Gastroesophageal sphincter (tissue), 4 donors: ENCODE data around the gene SPDYE3. TPM values are rescaled to one million over a fixed set of nuclear protein-coding genes. Genes with fewer than 3 reads are reported as not detected.

Experiments
- ATAC-seq: fragments of 150-250 bp; one replicate; pipeline ENCODE4 v1.9.1; 2016; ENCODE audit warnings: mild to moderate bottlenecking, moderate library complexity
- H3K27ac ChIP-seq, 4 donors: fragments of 200-600 bp; sonication (generic) in 3 of 4; 1 replicate in 3 of 4; 2 replicates in 1 of 4; pipeline ENCODE4 v1.5.1; 2016 to 2019
- H3K27me3 ChIP-seq: fragments of 200-600 bp; sonication (generic); one replicate; pipeline ENCODE4 v1.5.1; 2019
- H3K36me3 ChIP-seq, 2 donors: fragments of 200-600 bp; sonication (generic); one replicate each; pipeline ENCODE4 v1.5.1; 2019; ENCODE audit warnings: control low read depth in 1 of 2
- H3K4me1 ChIP-seq, 3 donors: fragments of 200-600 bp; sonication (generic); 1 replicate in 2 of 3; 2 replicates in 1 of 3; pipeline ENCODE4 v1.5.1; 2016 to 2019; ENCODE audit warnings: control low read depth in 2 of 3
- H3K4me3 ChIP-seq, 2 donors: fragments of 200-600 bp; sonication (generic); one replicate each; pipeline ENCODE4 v1.5.1; 2019; ENCODE audit warnings: mild to moderate bottlenecking in 1 of 2, moderate library complexity in 1 of 2
- H3K9me3 ChIP-seq, 3 donors: fragments of 200-600 bp; sonication (generic); one replicate each; pipeline ENCODE4 v1.5.1; 2017 to 2019; ENCODE audit warnings: control low read depth in 2 of 3
- CTCF ChIP-seq, 4 experiments: fragments of 200-600 bp in 2 of 4; fragments of 450-650 bp in 2 of 4; sonication (generic) in 1 of 4; IDR thresholded peaks; one replicate each; pipeline ENCODE4 v1.5.1; 2017 to 2019; ENCODE audit warnings: antibody characterized with exemption in 4 of 4, mild to moderate bottlenecking in 2 of 4, moderate library complexity in 2 of 4
- EP300 ChIP-seq: sonication (generic); formaldehyde crosslinking; IDR thresholded peaks from one replicate; pipeline ENCODE4 v1.6.1; 2017; ENCODE audit warnings: antibody characterized with exemption, mild to moderate bottlenecking
- POLR2A ChIP-seq, 2 donors: fragments of 450-650 bp; IDR thresholded peaks; one replicate each; pipeline ENCODE4 v1.6.1; 2017; ENCODE audit warnings: antibody characterized with exemption in 2 of 2, mild to moderate bottlenecking in 2 of 2, moderate library complexity in 1 of 2
- POLR2AphosphoS5 ChIP-seq: sonication (generic); formaldehyde crosslinking; IDR thresholded peaks from one replicate; pipeline ENCODE4 v1.6.1; 2017; ENCODE audit warnings: antibody characterized with exemption
- WGBS, 2 donors: methylation state at CpG; one replicate each; pipeline ENCODE4 v1.1.5; 2018; ENCODE audit warnings: low coverage in 1 of 2; 5-methylcytosine and 5-hydroxymethylcytosine counted together
- total RNA-seq, 4 donors: library from RNA; depleted of rRNA; stranded (reverse); fragments of >200 nt; gene quantifications; one replicate each; pipeline ENCODE4 v1.1.0, GENCODE V29; 2016

SPDYE3 gene
- total RNA-seq, 4 donors from 2014 or later, result not detected

GRCh38 chr7:100367676-100368613, 60.4 kb downstream of the SPDYE3 start:
- ATAC-seq, result no peak
- H3K36me3 ChIP-seq, result peaks cover 0 to 50% of the 10 kb centered on the region in 2 donors
- no peaks in the 10 kb centered on the region for H3K27me3 ChIP-seq

GRCh38 chr7:100369105-100369504, 61.6 kb downstream of the SPDYE3 start:
- H3K4me3 ChIP-seq, result no peak overlapping the region
- H3K27ac ChIP-seq, result peak overlapping the region in 3 of 4 donors; percentile 41 to 56 (median 44)
- 52 to 58% methylated on average over 2 to 4 of the region's 6 CpGs for WGBS, 2 donors
- TF ChIP-seq POLR2AphosphoS5 (no peak), POLR2A (IDR thresholded peaks at IDR 0.05) (no peak), EP300 (no peak), CTCF (IDR thresholded peaks at IDR 0.05) (no peak)
- H3K4me1 ChIP-seq, result peaks cover 0 to 22% (median 8%) of the 10 kb centered on the region in 3 donors
- ATAC-seq, result peak; percentile 63
- H3K9me3 ChIP-seq, result no peaks in the 10 kb centered on the region
- H3K36me3 ChIP-seq, result peaks cover 0 to 38% of the 10 kb centered on the region in 2 donors
- H3K27me3 ChIP-seq, result no peaks in the 10 kb centered on the region

More at GRCh38 chr7:100367676-100368613, 60.4 kb downstream of the SPDYE3 start:
- Histone ChIP-seq H3K4me1 (peaks cover 0 to 14% (median 5%) of the 10 kb centered on the region in 3 donors), H3K4me3 (no peak overlapping the region), H3K27ac (peak overlapping the region in 2 of 4 donors; percentile 40 to 41), H3K9me3 (no peaks in the 10 kb centered on the region)
- WGBS, 2 donors, result 78 to 86% methylated on average over 4 to 6 of the region's 12 CpGs
- no peak for TF ChIP-seq POLR2AphosphoS5

- no peak for TF ChIP-seq EP300
- TF ChIP-seq POLR2A (IDR thresholded peaks at IDR 0.05), result no peak
- TF ChIP-seq CTCF (IDR thresholded peaks at IDR 0.05), result no peak
- no peak for TF ChIP-seq POLR2AphosphoS5
- no peak for ATAC-seq
- H3K4me3 ChIP-seq, result no peak overlapping the region
- WGBS, 2 donors, result 10 to 13% methylated on average over 2 of the region's 4 CpGs
- peak overlapping the region in 1 of 4 donors; percentile 56 for H3K27ac ChIP-seq
- peaks cover 0 to 38% of the 10 kb centered on the region in 2 donors for H3K36me3 ChIP-seq
- H3K27me3 ChIP-seq, result no peaks in the 10 kb centered on the region
- H3K9me3 ChIP-seq, result no peaks in the 10 kb centered on the region
- H3K4me1 ChIP-seq, result peaks cover 0 to 22% (median 8%) of the 10 kb centered on the region in 3 donors
Observed at GRCh38 chr7:100370303-100370702, 62.8 kb downstream of the SPDYE3 start.

GRCh38 chr7:100370746-100371145, 63.2 kb downstream of the SPDYE3 start:
- Histone ChIP-seq H3K9me3 (no peaks in the 10 kb centered on the region), H3K27me3 (no peaks in the 10 kb centered on the region), H3K36me3 (peaks cover 0 to 41% of the 10 kb centered on the region in 2 donors), H3K4me1 (peaks cover 0 to 22% (median 8%) of the 10 kb centered on the region in 3 donors), H3K4me3 (no peak overlapping the region), H3K27ac (peak overlapping the region in 1 of 4 donors; percentile 56)
- no peak for ATAC-seq
- 60 to 81% methylated on average over 1 to 6 of the region's 6 CpGs for WGBS, 2 donors
- TF ChIP-seq POLR2AphosphoS5 (no peak), POLR2A (IDR thresholded peaks at IDR 0.05) (no peak), EP300 (no peak), CTCF (IDR thresholded peaks at IDR 0.05) (no peak)

GRCh38 chr7:100371561-100372171, 64.2 kb downstream of the SPDYE3 start:
- no peak overlapping the region for H3K4me3 ChIP-seq
- WGBS, 2 donors, result 67 to 83% methylated on average over 2 to 3 of the region's 7 CpGs
- H3K27me3 ChIP-seq, result no peaks in the 10 kb centered on the region
- H3K36me3 ChIP-seq, result peaks cover 0 to 41% of the 10 kb centered on the region in 2 donors
- no peak for ATAC-seq
- peaks cover 0 to 22% (median 8%) of the 10 kb centered on the region in 3 donors for H3K4me1 ChIP-seq
- peak overlapping the region in 1 of 4 donors; percentile 14 for H3K27ac ChIP-seq
- no peaks in the 10 kb centered on the region for H3K9me3 ChIP-seq
- TF ChIP-seq EP300, result no peak
- TF ChIP-seq POLR2AphosphoS5, result no peak
- TF ChIP-seq POLR2A (IDR thresholded peaks at IDR 0.05), result no peak
- no peak for TF ChIP-seq CTCF (IDR thresholded peaks at IDR 0.05)
